Heart right ventricle (tissue), 16 donors: ENCODE measurements around the gene DGUOK. TPM values are rescaled to one million over a fixed set of nuclear protein-coding genes. Genes with fewer than 3 reads are reported as not detected.

Experiments used
- ATAC-seq, 8 donors: fragments of 200-7000 bp; cut with Tn5 transposase; one replicate each; pipeline ENCODE4 v1.9.1; 2020; ENCODE audit warnings: mild to moderate bottlenecking in 8 of 8, moderate library complexity in 8 of 8, moderate number of reproducible peaks in 1 of 8
- DNase-seq, 2 donors: peaks; one replicate each; pipeline ENCODE4 v3.0.0-alpha.2; 2020
- H3K27ac ChIP-seq, 10 donors: fragments of 200-600 bp; sonication (generic) in 2 of 10; one replicate each; pipeline versions ENCODE4 v1.5.0 to v1.8.0; 2020 to 2022; ENCODE audit warnings: mild to moderate bottlenecking in 3 of 10
- H3K27me3 ChIP-seq, 7 donors: fragments of 200-600 bp; one replicate each; pipeline ENCODE4 v1.8.0; 2021 to 2022; ENCODE audit warnings: mild to moderate bottlenecking in 2 of 7
- H3K36me3 ChIP-seq, 9 donors: fragments of 200-600 bp; sonication (generic) in 1 of 9; one replicate each; pipeline versions ENCODE4 v1.5.0 to v1.8.0; 2020 to 2022; ENCODE audit warnings: mild to moderate bottlenecking in 2 of 9
- H3K4me1 ChIP-seq, 9 donors: fragments of 200-600 bp; sonication (generic) in 1 of 9; one replicate each; pipeline versions ENCODE4 v1.5.0 to v1.8.0; 2020 to 2022; ENCODE audit warnings: mild to moderate bottlenecking in 4 of 9
- H3K4me3 ChIP-seq, 10 donors: fragments of 200-600 bp; sonication (generic) in 2 of 10; one replicate each; pipeline versions ENCODE4 v1.5.0 to v1.8.0; 2020 to 2022; ENCODE audit warnings: mild to moderate bottlenecking in 7 of 10, moderate library complexity in 2 of 10
- H3K9me3 ChIP-seq, 11 donors: fragments of 200-600 bp in 10 of 11; sonication (generic) in 2 of 11; one replicate each; pipeline versions ENCODE4 v1.5.0 to v1.8.0; 2013 to 2022; ENCODE audit warnings: mild to moderate bottlenecking in 2 of 11, control low read depth in 1 of 11, moderate library complexity in 1 of 11
- WGBS, 2 donors: extraction: QIAGEN DNeasy Blood & Tissue Kit; methylation state at CpG; one replicate each; pipeline ENCODE4 v1.1.7; 2013; ENCODE audit warnings: inconsistent platforms in 1 of 2; 5-methylcytosine and 5-hydroxymethylcytosine counted together
- intact Hi-C, 10 donors: fragments of 100-400 bp; cut with DNase I; formaldehyde crosslinking; loops; one replicate each; pipeline versions ENCODE4 v1.11.1 to v1.14.2; 2022
- polyA plus RNA-seq, 2 donors: library from polyadenylated mRNA; stranded (reverse); fragments of 200-250 nt; gene quantifications; one replicate each; pipeline ENCODE4 v1.2.3, GENCODE V29; 2013
- total RNA-seq, 10 donors: library from RNA; stranded (reverse); fragmentation: NEBNext Ultra II Directional in 3 of 10; extraction: Animal tissue kit (Norgen Biotek cat#: 25700) in 3 of 10; gene quantifications; one replicate each; pipeline versions ENCODE4 v1.2.1 to v1.2.4, GENCODE V29; 2021 to 2023
- TF ChIP-seq, protein P1 (sequence below), 9 donors: fragments of 200-600 bp; sonication (generic) in 2 of 9; IDR thresholded peaks; one replicate each; pipeline versions ENCODE4 v1.5.0 to v1.8.0; 2021 to 2022; ENCODE audit warnings: antibody characterized with exemption in 9 of 9, mild to moderate bottlenecking in 5 of 9, moderate library complexity in 1 of 9
- donor health status: Arrhythmogenic right ventricular cardiomyopathy.
- donor health status: ischemic (EF 13 %, LVEDD 7.1; RV severe dilation, severe dysfunction).
- donor health status: healthy with polysubstance abuse.
- donor health status: DM: no; HTN: yes; CAD: no.
- donor health status: DM: no; HTN: no; CAD: no.
- donor health status: ischemic (EF 25% LVEDD 6.9; RV normal size, moderate dysfunction).
- donor health status: ischemic (EF 25% LVEDD 5.7; RV mildly dilated, moderate dysfunction).
- donor health status: healthy.
- donor health status: DM: yes; HTN: yes; CAD: no.
- donor health status: Ischemic cardiomyopathy.
- donor health status: ischemic (EF 35%, LVEDD 5.7; RV mildly dilated, moderate dysfunction).
- donor health status: nonischemic (EF 11% LVEDD 7.7; RV severe dilation, severe dysfunction).
- donor health status: DM: yes; HTN: yes; CAD: no.
- donor health status: PGD.
- donor health status: ischemic (EF 29% LVEDD 5.4; RV normal size, mild dysfunction).
- donor health status: nonischemic (EF 23%, LVEDD 6.1; RV moderate dilation, normal function).

Gene DGUOK
- total and polyA plus RNA-seq, 12 donors = 18.7 to 56.2 (median 22.7) TPM

GRCh38 chr2:73919596-73920228, 7.0 kb upstream of the DGUOK start:
- Histone ChIP-seq H3K9me3 (no peaks in the 10 kb centered on the region), H3K4me1 (no peaks in the 10 kb centered on the region), H3K27me3 (peaks cover 0 to 30% (median 12%) of the 10 kb centered on the region in 7 donors), H3K36me3 (no peaks in the 10 kb centered on the region), H3K4me3 (no peak overlapping the region), H3K27ac (no peak overlapping the region)
- TF ChIP-seq, protein P1, sequence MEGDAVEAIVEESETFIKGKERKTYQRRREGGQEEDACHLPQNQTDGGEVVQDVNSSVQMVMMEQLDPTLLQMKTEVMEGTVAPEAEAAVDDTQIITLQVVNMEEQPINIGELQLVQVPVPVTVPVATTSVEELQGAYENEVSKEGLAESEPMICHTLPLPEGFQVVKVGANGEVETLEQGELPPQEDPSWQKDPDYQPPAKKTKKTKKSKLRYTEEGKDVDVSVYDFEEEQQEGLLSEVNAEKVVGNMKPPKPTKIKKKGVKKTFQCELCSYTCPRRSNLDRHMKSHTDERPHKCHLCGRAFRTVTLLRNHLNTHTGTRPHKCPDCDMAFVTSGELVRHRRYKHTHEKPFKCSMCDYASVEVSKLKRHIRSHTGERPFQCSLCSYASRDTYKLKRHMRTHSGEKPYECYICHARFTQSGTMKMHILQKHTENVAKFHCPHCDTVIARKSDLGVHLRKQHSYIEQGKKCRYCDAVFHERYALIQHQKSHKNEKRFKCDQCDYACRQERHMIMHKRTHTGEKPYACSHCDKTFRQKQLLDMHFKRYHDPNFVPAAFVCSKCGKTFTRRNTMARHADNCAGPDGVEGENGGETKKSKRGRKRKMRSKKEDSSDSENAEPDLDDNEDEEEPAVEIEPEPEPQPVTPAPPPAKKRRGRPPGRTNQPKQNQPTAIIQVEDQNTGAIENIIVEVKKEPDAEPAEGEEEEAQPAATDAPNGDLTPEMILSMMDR (IDR thresholded peaks at IDR 0.05) = no peak
- DNase-seq (no peak), ATAC-seq (no peak)
- intact Hi-C loops = loop anchor here in 4 of 10 donors (10.0 kb wide), 5 partner anchors 55 to 225 kb away; partner anchors contain the start of genes BOLA3 (in 1 of the 4), STAMBP (in 1 of the 4) and TET3 (in 1 of the 4)
- WGBS, 2 donors = 84 to 86% methylated on average over 7 of the region's 7 CpGs

- intact Hi-C loops = loop anchor here in 4 of 10 donors (10.0 kb wide), 5 partner anchors 54 to 224 kb away; partner anchors contain the start of genes BOLA3 (in 1 of the 4), STAMBP (in 1 of the 4) and TET3 (in 1 of the 4)
- ATAC-seq (peak in 1 of 8 donors; percentile 41), DNase-seq (peak in 1 of 2 donors; percentile 19)
- H3K9me3 ChIP-seq = no peaks in the 10 kb centered on the region
- peaks cover 0 to 30% (median 12%) of the 10 kb centered on the region in 7 donors for H3K27me3 ChIP-seq
- WGBS, 2 donors = 44 to 45% methylated on average over 12 of the region's 12 CpGs
- peaks cover 0 to 4% (median 0%) of the 10 kb centered on the region in 9 donors for H3K4me1 ChIP-seq
- TF ChIP-seq, protein P1 (IDR thresholded peaks at IDR 0.05) = peak in 5 of 9 donors; percentile 11 to 35 (median 20)
- H3K27ac ChIP-seq = no peak overlapping the region
- H3K4me3 ChIP-seq = no peak overlapping the region
- H3K36me3 ChIP-seq = no peaks in the 10 kb centered on the region
These were observed 5.8 kb upstream of the DGUOK start for GRCh38 chr2:73920577-73921545.

DNA sequence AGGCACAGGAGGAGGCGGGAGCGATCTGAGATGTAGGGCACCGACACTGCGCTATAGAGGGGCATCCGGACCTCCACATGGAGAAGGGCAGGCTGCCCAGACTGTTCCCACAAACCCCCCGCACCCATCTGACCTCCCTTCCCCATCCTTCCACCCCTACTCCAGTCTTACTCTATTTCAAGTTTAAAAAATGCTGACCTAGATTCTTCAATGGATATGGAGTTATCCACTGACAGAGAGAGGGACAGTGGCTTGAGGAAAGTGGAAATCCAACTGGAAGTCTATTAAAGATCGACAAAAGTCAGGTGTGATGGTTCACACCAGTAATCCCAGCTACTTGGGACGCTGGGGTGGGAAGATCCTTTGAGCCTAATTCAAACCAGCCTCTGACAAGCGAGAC, 5.1 kb upstream of the DGUOK start:
- TF ChIP-seq, protein P1 (IDR thresholded peaks at IDR 0.05) = no peak
- Histone ChIP-seq H3K4me3 (no peak overlapping the region), H3K27me3 (peaks cover 0 to 28% (median 12%) of the 10 kb centered on the region in 7 donors), H3K36me3 (no peaks in the 10 kb centered on the region), H3K4me1 (peaks cover 0 to 9% (median 5%) of the 10 kb centered on the region in 9 donors), H3K27ac (no peak overlapping the region), H3K9me3 (no peaks in the 10 kb centered on the region)
- WGBS, 2 donors = 81 to 85% methylated on average over 9 of the region's 9 CpGs
- no peak for DNase-seq
- no peak for ATAC-seq
- intact Hi-C loops = loop anchor here in 4 of 10 donors (10.0 kb wide), 5 partner anchors 53 to 223 kb away; partner anchors contain the start of genes BOLA3 (in 1 of the 4), STAMBP (in 1 of the 4) and TET3 (in 1 of the 4)

DNA sequence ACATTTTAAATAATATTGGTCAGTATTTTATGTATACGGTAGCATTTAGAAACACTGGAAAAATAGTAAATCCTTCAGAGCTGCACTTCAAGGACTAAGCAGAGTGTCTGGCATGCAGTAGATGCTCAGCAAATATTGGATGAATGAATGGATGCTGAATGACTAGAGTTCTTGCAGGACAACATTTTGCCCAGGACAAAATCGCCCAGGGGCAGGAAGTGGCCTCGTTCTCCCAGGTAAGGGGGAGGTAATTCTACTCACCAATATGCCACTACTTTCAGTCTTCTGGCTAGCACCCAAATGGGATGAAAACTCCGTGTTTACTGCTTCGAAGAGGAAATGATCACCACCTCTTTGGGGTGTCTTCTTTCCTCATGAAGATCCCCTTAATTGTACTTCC, 4.0 kb upstream of the DGUOK start:
- WGBS, 2 donors = 48 to 53% methylated on average over 5 of the region's 5 CpGs
- TF ChIP-seq, protein P1 (IDR thresholded peaks at IDR 0.05) = no peak
- Histone ChIP-seq H3K36me3 (no peaks in the 10 kb centered on the region), H3K9me3 (no peaks in the 10 kb centered on the region), H3K4me1 (peaks cover 0 to 15% (median 10%) of the 10 kb centered on the region in 9 donors), H3K27me3 (peaks cover 0 to 26% (median 12%) of the 10 kb centered on the region in 7 donors), H3K4me3 (no peak overlapping the region), H3K27ac (no peak overlapping the region)
- DNase-seq (no peak), ATAC-seq (no peak)
- intact Hi-C loops = loop anchor here in 4 of 10 donors (10.0 kb wide), 5 partner anchors 52 to 222 kb away; partner anchors contain the start of genes BOLA3 (in 1 of the 4), STAMBP (in 1 of the 4) and TET3 (in 1 of the 4)
